HG03575 (cell line): ENCODE results near the gene DPYSL4.

Source experiments
- ATAC-seq: cut with Tn5 transposase; IDR thresholded peaks from one replicate; pipeline ENCODE4 v1.9.1; 2021; ENCODE audit not compliant: unreplicated experiment, insufficient number of reproducible peaks, low FRiP score; ENCODE audit errors: extremely low read depth

Gene DPYSL4

DNA sequence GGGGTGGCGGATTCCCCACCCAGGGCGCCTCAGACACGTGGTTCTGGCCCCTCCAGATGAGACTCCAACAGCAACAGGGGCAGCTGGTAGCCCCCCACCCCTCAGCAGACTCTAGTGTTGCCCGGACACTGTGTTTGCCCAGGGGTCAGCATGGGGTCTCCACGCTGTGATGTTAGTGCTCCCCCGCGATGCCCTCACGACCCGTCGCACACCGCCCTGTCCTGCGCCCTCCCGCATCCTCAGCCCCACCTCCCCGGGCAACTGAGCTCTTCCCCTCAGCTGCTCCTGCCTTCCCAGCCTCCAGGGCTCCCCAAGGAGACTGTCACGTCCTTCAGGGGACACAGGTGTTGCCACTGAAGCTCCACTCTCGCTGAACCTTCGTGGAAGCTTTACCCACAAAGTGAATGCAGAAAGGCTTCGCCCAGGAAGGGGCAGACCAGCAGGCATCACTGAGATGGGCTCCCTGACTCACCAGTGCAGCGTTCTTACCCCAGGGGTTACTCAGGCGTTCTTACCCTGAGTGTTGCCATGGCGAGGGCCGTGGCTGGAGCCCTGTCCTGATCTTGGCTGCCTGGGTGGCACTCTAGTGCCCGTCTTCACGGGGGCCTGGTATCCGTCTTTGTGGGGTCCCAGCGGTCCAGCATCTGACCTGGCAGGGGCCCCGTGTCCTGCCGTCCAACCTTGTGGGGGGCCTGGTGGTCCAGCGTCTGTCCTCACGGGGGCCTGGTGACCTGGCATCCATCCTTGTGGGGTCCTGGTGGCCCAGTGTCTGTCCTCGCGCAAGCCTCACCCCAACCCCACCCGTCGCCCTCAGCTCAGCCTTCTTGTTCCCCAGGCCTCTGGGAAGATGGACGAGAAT, 14.6 kb downstream of the DPYSL4 start:
- ATAC-seq = no peak

DNA sequence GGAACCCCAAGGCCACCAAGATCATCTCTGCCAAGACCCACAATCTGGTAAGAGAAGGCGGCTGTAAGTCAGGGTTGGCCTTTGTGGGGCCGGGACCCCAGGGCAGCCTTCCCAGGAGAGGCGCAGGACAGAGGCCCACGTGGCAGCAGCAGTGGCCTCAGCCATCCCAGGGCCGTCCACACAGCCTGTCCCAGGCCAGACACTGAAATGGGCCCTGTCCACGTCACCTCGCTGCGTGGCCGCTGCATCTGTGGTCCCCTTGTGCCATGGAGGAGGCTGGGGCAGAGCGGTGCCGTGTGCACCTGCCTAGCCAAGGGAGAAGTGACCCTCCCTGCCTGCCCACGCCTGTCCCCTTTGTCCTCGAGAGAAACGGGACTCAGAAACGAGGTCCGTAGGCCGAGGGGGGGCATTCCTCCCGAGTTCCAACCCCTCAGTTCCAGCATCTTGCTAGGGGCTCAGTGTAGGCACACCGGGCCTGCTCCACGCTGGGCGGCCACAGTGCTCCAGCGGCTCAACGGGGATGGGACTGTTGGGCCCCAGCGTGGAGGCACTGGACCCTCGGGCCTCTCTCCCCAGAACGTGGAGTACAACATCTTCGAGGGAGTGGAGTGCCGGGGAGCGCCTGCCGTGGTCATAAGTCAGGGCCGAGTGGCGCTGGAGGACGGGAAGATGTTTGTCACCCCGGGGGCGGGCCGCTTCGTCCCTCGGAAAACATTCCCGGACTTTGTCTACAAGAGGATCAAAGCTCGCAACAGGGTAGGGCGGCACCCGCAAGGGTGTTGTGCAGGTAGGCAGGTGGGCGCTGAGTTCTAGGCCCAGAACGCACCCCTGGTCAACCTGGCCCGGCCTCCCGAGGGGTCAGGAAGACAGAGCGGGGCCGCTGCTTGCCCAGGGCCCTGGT, 15.6 kb downstream of the DPYSL4 start:
- ATAC-seq = no peak

DNA sequence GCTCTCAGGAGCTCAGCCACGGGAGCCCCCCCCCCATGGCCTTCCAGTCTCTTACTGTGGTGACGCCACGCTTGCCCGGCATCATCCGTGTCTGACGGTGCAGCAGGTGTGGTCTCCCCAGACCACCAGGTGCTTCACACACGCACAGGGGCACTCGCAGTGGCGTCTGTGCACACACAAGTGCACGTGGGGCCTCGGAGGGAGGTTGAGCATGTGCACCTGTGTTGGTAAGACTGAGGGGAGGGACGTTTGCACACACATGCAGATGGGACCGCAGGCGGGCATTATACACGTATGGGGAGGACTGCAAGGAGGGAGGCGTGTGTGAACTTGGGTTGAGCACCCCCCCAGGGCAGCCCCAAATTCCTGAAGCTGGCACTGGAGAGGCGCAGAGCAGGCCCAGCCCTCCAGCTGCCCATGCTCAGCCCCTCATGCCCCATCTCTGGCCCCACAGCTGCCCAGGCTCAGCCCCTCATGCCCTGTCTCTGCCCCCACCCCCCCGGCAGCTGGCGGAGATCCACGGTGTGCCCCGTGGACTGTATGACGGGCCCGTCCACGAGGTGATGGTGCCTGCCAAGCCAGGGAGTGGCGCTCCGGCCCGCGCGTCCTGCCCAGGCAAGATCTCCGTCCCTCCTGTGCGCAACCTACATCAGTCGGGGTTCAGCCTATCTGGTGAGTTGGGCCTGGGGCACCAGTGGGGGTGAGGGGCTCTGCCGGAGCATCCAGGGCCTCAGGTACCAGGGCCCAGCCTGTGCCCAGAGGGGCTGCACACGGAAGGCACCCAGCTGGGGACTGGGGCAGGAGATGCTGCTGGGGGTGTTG, 16.7 kb downstream of the DPYSL4 start:
- ATAC-seq = no peak

DNA sequence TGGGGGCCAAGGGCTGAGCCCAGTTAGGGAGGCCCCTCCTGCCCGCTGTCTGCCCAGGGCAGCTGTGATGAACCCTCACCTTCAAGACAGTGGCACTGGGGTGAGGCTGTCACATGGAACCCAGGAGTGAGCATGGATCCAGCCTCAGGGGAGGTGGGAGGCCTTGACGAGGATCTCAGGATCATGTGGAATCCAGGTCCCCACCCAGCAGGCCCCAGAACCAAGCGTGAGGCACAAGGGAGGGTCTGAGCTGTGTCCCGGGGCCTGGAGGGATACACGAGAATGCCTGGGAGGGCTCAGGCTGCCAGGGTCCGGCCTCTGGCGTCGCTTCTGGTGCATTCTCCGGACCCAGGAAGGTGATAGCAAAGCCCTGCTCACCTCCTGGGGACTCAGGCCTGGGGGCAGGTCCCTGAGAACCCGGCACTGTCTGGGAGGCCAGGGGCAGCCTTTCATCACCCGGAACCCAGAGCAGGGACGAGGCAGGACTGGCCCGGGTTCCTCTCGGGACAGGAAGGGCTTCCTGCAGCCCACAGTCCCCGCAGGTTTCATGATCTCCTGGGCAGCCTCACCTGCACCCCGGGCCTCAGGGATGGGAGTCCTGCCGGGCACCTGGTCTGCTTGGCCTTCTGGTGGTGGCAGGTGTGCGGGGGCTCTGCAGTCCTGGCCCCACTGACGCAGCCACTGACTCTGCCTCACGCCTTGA, 17.5 kb downstream of the DPYSL4 start:
- ATAC-seq = no peak

DNA sequence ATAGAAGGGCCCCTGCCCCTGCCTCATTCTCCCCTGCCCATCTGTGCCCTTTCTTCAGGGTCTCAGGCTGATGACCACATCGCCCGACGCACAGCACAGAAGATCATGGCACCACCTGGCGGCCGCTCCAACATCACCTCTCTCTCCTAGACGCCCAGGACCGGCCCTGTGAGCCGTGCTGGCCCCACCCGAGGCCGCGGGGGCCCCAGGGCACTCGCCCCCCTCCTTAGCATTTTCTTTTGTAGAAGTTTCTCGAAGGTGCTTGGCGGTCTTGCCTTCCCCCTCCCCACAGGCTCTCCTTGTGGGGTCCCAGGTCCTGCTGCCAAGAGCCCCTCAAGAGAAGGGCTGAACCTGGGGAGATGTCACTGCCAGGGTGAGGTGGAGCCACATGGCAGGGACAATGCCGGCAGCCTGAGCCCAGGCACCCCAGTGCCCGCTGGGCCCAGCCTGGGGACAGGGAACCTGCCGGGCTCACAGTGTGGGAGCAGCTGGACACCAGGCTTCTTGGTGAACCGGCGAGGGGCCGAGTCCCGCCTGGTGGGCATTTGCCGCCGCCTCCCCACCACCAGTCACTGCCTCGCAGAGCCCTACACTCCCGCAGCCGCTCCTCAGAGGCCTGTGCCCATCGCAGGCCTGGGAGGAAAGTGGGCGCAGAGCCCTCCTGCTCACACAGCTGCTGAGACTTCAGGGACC, 18.2 kb downstream of the DPYSL4 start:
- no peak for ATAC-seq

DNA sequence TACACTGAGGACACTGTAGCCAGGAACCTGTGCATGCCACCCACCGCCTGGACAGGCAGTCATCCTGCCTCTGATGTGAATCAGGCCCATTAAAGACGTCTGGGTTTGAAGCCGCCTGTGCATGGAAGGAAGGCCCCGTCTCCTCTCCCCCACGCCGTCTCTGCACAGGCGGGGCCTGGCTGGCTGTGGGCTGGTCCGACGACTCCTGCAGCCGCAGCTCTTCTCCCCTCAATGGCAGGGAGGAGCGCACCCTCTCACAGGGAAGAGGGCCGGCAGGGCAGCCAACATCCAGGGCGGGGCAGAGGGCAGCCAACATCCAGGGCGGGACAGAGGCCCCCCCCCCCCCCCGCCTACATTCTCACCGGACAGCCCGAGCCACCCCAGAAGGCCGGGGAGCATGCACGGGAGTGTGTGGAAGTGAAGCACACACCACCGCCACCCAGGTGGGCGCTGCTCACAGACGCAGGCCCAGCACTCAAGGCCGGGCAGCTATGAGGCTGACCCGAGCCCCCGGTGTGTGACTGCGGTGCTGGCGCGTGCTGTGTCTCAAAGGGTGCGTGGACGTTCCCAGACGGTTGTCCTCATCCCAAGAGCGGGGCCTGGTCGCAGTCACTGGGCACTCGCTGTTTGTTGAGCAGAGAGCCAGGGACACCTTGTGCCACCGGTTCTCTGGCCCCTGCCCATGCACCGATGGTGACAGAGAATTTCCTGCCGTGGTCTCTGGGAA, 19.1 kb downstream of the DPYSL4 start:
- no peak for ATAC-seq

DNA sequence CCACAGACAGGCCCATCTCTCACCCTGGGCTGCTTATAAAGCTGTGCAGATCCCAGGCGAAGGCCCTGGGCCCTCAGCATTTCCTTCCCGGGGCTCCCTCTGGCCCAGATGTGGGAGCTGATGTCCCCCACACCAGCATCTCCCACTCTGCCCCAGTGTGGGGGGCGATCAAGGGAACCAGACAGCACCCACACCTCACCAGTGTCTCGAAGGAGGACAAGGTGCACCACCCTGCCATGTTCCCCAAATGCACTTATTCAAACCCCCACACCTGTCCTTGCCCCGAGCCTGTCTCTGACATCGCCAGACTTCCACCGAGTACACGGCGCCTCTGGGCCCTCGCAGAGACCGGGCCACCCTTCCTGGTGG, 19.6 kb downstream of the DPYSL4 start:
- ATAC-seq = no peak

DNA sequence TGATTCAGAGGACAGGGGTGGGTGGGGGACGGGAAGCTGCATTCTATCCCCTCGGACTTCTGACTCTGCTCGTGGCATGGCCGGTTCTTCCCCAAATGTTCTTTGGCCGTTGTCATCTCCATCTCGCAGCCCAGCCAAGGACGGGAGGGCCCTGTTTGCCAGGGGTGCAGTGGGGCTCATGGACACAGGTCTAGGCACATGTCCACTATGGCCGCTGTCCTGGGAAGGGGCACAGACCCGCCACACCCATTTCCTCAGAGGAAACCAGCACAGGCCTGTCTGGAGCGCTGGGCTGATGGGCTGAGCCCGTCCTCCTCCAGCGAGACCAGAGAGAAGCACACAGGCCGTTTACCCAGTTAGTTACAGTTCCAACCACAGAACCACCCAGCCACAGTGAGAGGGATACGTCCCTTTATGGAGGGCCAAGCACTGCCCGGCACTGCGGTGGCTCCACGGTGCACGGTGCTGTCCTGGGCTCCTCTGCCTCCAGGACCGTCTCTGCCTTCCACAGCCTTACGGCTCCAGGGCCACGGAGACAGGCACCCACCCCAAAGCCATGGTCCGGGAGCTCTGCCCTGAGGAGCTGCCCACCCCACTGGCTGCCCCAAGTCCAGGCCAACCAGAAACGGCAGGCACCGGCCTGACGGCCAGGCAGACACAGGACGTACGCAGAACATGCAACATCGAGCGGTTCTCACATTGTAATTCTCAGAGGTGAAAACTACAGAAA, 20.2 kb downstream of the DPYSL4 start:
- no peak for ATAC-seq

DNA sequence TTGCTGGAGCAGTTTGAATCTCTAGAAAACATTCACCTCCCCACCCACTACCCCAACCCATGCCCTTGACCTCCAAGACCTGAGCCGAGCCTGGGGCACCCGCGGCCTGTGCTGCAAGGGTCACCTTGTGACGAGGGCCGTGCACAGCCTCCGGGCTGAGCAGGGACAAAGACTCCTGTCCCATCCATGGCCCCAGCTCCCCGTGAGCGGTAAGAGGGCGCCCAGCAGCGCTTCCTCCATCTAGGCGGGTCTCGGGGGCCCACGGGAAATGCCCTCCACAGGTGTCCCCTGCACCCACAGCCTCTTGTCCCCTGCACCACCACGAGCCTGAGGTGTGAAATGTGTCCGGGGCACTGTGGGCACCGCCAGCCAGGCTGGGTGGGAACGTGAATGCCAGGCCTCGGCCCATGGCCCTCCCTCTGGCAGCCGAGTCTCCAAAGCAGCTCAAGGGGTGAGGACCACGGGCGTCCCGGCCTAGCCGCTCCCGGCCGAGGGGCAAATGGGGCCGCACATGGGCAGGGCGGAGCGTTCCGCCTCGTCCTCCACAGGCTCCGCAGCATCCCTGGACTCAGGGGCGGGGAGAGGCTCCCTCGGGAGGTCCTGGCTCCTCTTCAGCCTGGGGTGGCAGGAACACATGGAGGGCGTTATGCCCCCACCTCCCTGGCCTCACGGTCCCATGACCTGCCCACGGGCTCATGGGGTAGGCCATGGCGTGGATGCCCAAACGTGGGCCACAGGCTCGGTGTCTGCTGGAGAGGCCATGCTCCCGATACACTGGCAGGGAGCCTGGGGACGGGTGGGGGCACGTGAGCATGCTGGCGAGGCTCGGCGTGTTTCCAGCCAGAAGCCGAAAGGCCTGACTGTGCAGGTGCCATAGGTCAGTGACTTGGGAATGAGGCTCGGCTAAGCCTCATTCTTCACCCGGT, 21.1 kb downstream of the DPYSL4 start:
- ATAC-seq = no peak

DNA sequence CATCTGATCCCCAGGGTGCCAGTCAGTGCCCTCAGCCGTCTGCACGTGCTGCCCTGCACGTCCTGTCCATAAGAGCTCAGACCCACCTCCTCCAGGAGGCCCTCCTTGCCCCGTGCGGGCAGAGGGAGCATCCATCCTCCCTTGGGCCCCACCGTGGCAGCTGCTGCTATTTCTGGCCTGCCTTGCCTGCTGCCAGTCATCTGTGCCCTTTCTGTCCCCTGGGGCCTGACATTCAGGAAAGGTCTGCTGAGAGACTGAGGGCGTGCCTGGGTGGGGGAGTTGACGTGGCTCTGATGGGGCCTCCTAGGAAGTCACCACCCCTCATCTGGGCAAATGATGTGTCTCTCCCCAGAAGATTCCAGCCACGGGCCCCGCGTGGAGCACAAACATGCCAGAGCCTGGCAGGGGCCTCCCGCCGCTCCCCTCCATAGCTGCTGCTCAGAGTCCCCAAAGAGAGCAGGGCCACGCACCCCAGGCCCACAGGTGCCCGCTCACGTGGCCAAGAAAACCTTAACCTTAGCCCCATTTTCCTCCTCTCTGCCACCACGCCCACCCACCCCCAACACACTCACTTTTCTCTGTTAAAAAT, 21.8 kb downstream of the DPYSL4 start:
- no peak for ATAC-seq

DNA sequence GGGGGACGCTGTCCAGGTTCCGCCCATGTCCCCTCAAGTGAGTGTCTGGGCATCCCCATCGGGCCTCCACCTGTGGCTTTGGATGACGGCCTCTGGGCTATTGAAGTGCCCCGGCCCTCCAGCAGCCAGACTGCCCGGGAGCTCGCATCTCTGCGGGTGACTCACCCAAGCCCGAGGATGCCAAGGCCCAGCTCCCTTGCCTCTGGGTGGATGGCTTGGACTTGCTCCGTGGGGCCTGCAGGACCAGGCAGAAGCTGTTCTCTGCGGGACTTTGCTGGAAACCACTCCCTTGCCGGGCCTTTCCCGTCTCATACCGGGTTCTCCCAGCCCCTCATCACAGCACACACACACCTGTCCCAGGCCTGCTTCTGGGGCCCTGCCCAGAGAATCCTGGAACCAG, 22.4 kb downstream of the DPYSL4 start:
- ATAC-seq = no peak

DNA sequence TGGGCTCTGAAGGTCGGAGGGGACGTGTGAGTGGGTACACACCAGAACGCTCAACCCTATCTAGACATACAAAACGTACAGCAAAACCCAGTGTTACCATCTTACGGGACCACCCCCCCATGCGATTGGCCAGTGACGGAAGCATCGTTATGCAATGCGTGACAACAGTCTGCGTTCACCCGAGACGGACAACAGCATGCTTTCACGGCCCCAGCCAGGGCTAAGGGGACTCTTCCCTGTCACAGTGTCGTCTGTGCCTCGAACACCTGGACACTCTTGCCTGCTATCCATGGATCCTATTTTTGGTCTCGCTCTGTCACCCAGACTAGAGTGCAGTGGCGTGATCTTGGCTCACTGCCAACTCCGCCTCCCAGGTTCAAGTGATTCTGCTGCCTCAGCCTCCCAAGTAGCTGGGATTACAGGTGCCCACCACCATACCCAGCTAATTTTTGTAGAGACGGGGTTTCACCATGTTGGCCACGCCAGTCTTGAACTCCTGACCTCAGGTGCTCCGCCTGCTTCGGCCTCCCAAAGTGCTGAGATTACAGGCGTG, 23.3 kb downstream of the DPYSL4 start:
- no peak for ATAC-seq

DNA sequence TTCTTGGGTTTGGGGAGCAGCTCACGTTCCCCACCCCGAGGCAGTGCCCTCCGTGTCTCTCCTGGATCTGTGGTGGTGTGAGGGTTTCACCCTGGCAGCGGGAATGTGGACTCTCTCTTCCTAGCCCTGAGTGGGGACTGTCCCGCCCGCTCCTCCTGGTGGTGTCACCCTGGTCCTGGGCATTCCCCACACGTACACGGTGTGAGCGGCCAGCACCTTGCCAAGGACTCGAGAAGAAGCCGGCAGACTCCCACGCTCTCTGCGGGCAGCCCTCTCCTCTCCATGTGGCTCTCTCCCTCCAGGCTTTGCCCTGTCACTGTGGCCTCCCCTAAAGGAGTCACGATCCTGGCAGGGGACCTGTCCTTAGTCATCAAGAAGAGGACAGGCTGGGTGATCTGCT, 24.0 kb downstream of the DPYSL4 start:
- ATAC-seq = no peak

DNA sequence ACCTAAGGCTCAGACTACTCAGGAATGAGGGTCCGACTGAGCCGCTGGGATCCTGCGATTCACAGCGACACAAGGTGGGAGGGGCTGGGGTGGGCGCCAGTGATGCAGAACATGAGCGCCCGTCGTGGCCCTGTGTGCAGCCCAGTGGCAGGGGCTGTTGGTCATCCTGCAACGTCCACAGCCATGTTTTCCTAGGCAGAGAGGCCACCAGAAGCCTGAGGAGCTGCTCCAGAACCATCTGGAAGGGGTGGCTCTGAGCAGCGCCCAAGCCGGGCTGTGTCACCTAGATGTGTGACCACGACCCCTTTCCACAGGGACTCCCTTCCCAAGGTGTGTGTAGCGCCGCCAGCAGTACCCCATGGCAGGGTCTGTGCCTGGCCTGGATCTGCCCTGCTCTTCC, 24.5 kb downstream of the DPYSL4 start:
- no peak for ATAC-seq

DNA sequence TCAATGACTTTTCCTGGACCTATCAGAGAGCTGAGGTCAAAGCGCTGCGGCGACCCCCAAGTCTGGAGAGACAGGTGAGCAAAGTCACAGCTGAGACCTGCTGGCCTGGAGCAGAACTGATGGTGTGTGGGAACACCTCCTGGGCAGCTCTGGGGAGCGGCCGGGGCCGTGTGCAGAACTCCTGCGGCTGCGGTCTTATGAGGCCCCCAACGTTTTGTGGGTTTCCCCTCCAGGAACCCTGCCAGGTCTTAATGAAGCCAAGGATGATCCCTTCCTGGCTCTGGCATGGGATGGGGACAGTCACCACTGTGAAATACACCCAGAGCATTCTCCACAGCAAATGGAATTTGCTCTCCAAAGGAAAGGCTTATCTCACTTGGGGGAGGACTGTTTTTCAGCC, 26.1 kb downstream of the DPYSL4 start:
- no peak for ATAC-seq
